RWPE2 (cell line): ENCODE measurements around the gene DNAJB2.

ENCODE experiments used
- ATAC-seq: fragments of 200-7000 bp; cut with Tn5 transposase; 3 replicates; pipeline ENCODE4 v1.9.1; 2021; ENCODE audit warnings: low read depth
- DNase-seq: peaks from one replicate; pipeline ENCODE4 v3.0.0-alpha.2; 2020; ENCODE audit warnings: low spot score
- H3K27ac ChIP-seq: fragments of 450-650 bp; 2 replicates; pipeline ENCODE4 v1.5.1; 2017; ENCODE audit warnings: mild to moderate bottlenecking; ENCODE audit not compliant: poor library complexity, severe bottlenecking
- H3K27me3 ChIP-seq: fragments of 250-450 bp; sonication (Bioruptor Pico); 2 replicates; pipeline ENCODE4 v1.5.1; 2021; ENCODE audit warnings: mild to moderate bottlenecking, moderate library complexity; ENCODE audit not compliant: insufficient read depth, poor library complexity, severe bottlenecking
- H3K36me3 ChIP-seq: fragments of 250-450 bp; sonication (Bioruptor Pico); 2 replicates; pipeline ENCODE4 v1.5.1; 2020; ENCODE audit warnings: low read depth, mild to moderate bottlenecking, moderate library complexity
- H3K4me1 ChIP-seq: fragments of 250-450 bp; sonication (Bioruptor Pico); 2 replicates; pipeline ENCODE4 v1.5.1; 2021; ENCODE audit warnings: mild to moderate bottlenecking, moderate library complexity; ENCODE audit not compliant: insufficient read depth, poor library complexity, severe bottlenecking
- H3K4me3 ChIP-seq: fragments of 250-450 bp; sonication (Bioruptor Pico); 2 replicates; pipeline ENCODE4 v1.5.1; 2021; ENCODE audit warnings: mild to moderate bottlenecking, moderate library complexity; ENCODE audit not compliant: severe bottlenecking
- H3K9me3 ChIP-seq: fragments of 250-450 bp; sonication (Bioruptor Pico); 2 replicates; pipeline ENCODE4 v1.5.1; 2021; ENCODE audit warnings: mild to moderate bottlenecking, moderate library complexity; ENCODE audit not compliant: severe bottlenecking
- TF ChIP-seq, protein P1 (sequence below): fragments of 450-650 bp; IDR thresholded peaks from one replicate; pipeline ENCODE4 v1.5.1; 2017; ENCODE audit warnings: mild to moderate bottlenecking, moderate library complexity; ENCODE audit not compliant: poor library complexity, severe bottlenecking

DNAJB2 gene

DNA sequence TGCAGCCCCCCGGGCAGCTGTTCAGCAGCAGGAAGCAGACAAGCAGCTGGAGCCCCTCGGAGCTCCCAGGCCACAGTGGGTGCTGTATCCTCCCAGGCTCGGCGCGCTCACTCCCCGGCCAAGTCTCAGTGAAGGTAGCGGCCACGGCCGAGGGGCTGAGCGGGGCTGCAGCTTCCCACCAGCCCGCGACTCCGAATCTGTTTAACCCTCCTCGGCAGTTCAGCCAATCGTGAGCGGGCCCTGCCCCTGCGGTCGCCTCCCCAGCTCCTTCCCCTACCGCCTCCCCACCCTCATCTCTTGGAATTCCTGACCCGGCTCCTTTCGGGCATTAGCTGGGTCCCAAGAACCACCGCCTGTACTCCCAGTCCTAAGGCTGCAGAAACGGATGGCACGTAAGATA is 53.4 kb downstream of the DNAJB2 start, which contains the start of gene RESP18:
RESP18 (minus strand) TSS at position 203 of the 400 bp plus-strand sequence.
- peaks cover 41% of the 10 kb centered on the region for H3K27me3 ChIP-seq
- no peaks in the 10 kb centered on the region for H3K4me1 ChIP-seq
- no peaks in the 10 kb centered on the region for H3K9me3 ChIP-seq
- ATAC-seq, result no peak
- no peak for DNase-seq
- H3K27ac ChIP-seq, result no peak within 1 kb of the TSS
- TF ChIP-seq, protein P1, sequence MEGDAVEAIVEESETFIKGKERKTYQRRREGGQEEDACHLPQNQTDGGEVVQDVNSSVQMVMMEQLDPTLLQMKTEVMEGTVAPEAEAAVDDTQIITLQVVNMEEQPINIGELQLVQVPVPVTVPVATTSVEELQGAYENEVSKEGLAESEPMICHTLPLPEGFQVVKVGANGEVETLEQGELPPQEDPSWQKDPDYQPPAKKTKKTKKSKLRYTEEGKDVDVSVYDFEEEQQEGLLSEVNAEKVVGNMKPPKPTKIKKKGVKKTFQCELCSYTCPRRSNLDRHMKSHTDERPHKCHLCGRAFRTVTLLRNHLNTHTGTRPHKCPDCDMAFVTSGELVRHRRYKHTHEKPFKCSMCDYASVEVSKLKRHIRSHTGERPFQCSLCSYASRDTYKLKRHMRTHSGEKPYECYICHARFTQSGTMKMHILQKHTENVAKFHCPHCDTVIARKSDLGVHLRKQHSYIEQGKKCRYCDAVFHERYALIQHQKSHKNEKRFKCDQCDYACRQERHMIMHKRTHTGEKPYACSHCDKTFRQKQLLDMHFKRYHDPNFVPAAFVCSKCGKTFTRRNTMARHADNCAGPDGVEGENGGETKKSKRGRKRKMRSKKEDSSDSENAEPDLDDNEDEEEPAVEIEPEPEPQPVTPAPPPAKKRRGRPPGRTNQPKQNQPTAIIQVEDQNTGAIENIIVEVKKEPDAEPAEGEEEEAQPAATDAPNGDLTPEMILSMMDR, result no peak
- H3K36me3 ChIP-seq, result no peaks in the 10 kb centered on the region
- H3K4me3 ChIP-seq, result no peak within 1 kb of the TSS

GRCh38 chr2:219334076-219334475 is 54.9 kb downstream of the DNAJB2 start:
- Histone ChIP-seq H3K27ac (no peak overlapping the region), H3K9me3 (no peaks in the 10 kb centered on the region), H3K4me3 (no peak overlapping the region), H3K4me1 (no peaks in the 10 kb centered on the region), H3K27me3 (peaks cover 39% of the 10 kb centered on the region), H3K36me3 (no peaks in the 10 kb centered on the region)
- ATAC-seq (no peak), DNase-seq (no peak)
- TF ChIP-seq, protein P1, result no peak

DNA sequence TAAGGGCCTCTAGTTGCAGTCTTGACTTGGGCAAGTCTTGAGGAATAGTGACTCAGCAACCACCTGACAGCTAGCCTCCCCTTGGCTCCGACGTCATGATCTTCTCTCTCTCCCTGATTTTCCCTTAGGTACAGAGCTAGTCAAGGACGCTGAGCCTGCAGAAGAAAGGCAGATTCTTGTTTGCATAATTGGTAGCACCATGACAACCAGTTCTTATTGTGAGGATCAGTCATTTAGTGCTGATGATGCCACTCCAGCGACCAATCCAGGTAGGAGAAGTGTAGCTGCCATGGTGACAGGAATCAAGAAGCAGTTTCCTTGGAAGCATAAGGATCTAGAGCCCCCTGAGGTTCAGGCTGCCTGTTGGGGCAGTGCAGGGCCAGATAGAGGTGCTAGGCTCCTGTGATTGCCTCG is 56.2 kb downstream of the DNAJB2 start:
- ATAC-seq, result no peak
- H3K27me3 ChIP-seq, result peaks cover 34% of the 10 kb centered on the region
- H3K36me3 ChIP-seq, result no peaks in the 10 kb centered on the region
- H3K27ac ChIP-seq, result no peak overlapping the region
- no peak overlapping the region for H3K4me3 ChIP-seq
- no peaks in the 10 kb centered on the region for H3K9me3 ChIP-seq
- TF ChIP-seq, protein P1, result no peak
- DNase-seq, result no peak
- no peaks in the 10 kb centered on the region for H3K4me1 ChIP-seq
